Mesenchymal stem cell (in vitro differentiated cells and primary cell): ENCODE results near the gene CTAGE9.
A peak's percentile ranks its signal among the peaks of the same experiment; 100 is the strongest.

ENCODE experiments used
- DNase-seq: peaks from one replicate; pipeline ENCODE4 v3.0.0-alpha.2; 2013
- H2AFZ ChIP-seq: one replicate; pipeline ENCODE4 v1.6.1; 2013; ENCODE audit warnings: low read depth, mild to moderate bottlenecking, control low read depth, inconsistent platforms, low read length, moderate library complexity
- H2AK5ac ChIP-seq: 2 replicates; pipeline ENCODE4 v1.6.1; 2013; ENCODE audit warnings: low read length, moderate library complexity, mild to moderate bottlenecking, inconsistent platforms; ENCODE audit not compliant: severe bottlenecking
- H2BK120ac ChIP-seq: one replicate; pipeline ENCODE4 v1.6.1; 2013; ENCODE audit warnings: low read depth, mild to moderate bottlenecking, inconsistent platforms, low read length, moderate library complexity
- H2BK12ac ChIP-seq, 2 experiments: one replicate each; pipeline ENCODE4 v1.6.1; 2013; ENCODE audit warnings: inconsistent platforms in 2 of 2, low read length in 2 of 2, mild to moderate bottlenecking in 2 of 2, moderate library complexity in 2 of 2, control low read depth in 1 of 2
- H2BK15ac ChIP-seq: one replicate; pipeline ENCODE4 v1.6.1; 2013; ENCODE audit warnings: mild to moderate bottlenecking, low read depth, inconsistent platforms; ENCODE audit not compliant: poor library complexity, severe bottlenecking
- H2BK5ac ChIP-seq: 2 replicates; pipeline ENCODE4 v1.6.1; 2013; ENCODE audit warnings: low read depth, mild to moderate bottlenecking, low read length, control low read depth, inconsistent platforms; ENCODE audit not compliant: poor library complexity, severe bottlenecking
- H3K14ac ChIP-seq, 2 experiments: one replicate each; pipeline ENCODE4 v1.6.1; 2013; ENCODE audit warnings: inconsistent platforms in 2 of 2, low read length in 2 of 2, control low read depth in 1 of 2, mild to moderate bottlenecking in 1 of 2, moderate library complexity in 1 of 2
- H3K18ac ChIP-seq, 2 experiments: one replicate each; pipeline ENCODE4 v1.6.1; 2013; ENCODE audit warnings: inconsistent platforms in 2 of 2, low read length in 2 of 2, control low read depth in 1 of 2, low read depth in 1 of 2, mild to moderate bottlenecking in 1 of 2
- H3K23ac ChIP-seq, 2 experiments: one replicate each; pipeline ENCODE4 v1.6.1; 2013; ENCODE audit warnings: inconsistent platforms in 2 of 2, low read length in 2 of 2, mild to moderate bottlenecking in 2 of 2, moderate library complexity in 2 of 2, control low read depth in 1 of 2
- H3K27ac ChIP-seq: 2 replicates; pipeline ENCODE4 v1.5.1; 2013; ENCODE audit warnings: mild to moderate bottlenecking, moderate library complexity, low read length, control low read depth, inconsistent platforms; ENCODE audit not compliant: poor library complexity, severe bottlenecking
- H3K27me3 ChIP-seq, 2 experiments: 2 replicates each; pipeline versions ENCODE4 v1.6.1 to v1.7.0; 2013; ENCODE audit warnings: low read length in 2 of 2, mild to moderate bottlenecking in 2 of 2, moderate library complexity in 2 of 2, control low read depth in 1 of 2, inconsistent platforms in 1 of 2; ENCODE audit not compliant: control insufficient read depth in 1 of 2, insufficient read depth in 1 of 2
- H3K36me3 ChIP-seq, 2 experiments: 2 replicates each; pipeline versions ENCODE4 v1.6.1 to v1.7.0; 2013; ENCODE audit warnings: low read length in 2 of 2, control low read depth in 1 of 2, inconsistent platforms in 1 of 2, low read depth in 1 of 2, mild to moderate bottlenecking in 1 of 2; ENCODE audit not compliant: insufficient read depth in 2 of 2, control insufficient read depth in 1 of 2
- H3K4ac ChIP-seq, 2 experiments: one replicate each; pipeline ENCODE4 v1.6.1; 2013; ENCODE audit warnings: inconsistent platforms in 2 of 2, low read length in 2 of 2, mild to moderate bottlenecking in 2 of 2, moderate library complexity in 2 of 2, control low read depth in 1 of 2, low read depth in 1 of 2
- H3K4me1 ChIP-seq: 2 replicates; pipeline ENCODE4 v1.6.1; 2013; ENCODE audit warnings: low read depth, low read length, control low read depth; ENCODE audit not compliant: control insufficient read depth, insufficient read depth
- H3K4me2 ChIP-seq: 2 replicates; pipeline ENCODE4 v1.6.1; 2013; ENCODE audit warnings: low read length, mild to moderate bottlenecking, inconsistent platforms; ENCODE audit not compliant: poor library complexity, severe bottlenecking
- H3K4me3 ChIP-seq, 2 experiments: 2 replicates each; pipeline versions ENCODE4 v1.5.1 to v1.7.0; 2013; ENCODE audit warnings: low read length in 2 of 2, mild to moderate bottlenecking in 2 of 2, control low read depth in 1 of 2, low read depth in 1 of 2; ENCODE audit not compliant: insufficient read depth in 1 of 2
- H3K79me1 ChIP-seq: replicated peaks from 2 replicates; pipeline ENCODE4 v1.6.1; 2013; ENCODE audit warnings: mild to moderate bottlenecking, control low read depth, low read length, inconsistent platforms; ENCODE audit not compliant: poor library complexity, severe bottlenecking
- H3K9ac ChIP-seq: 2 replicates; pipeline ENCODE4 v1.7.0; 2013; ENCODE audit warnings: mild to moderate bottlenecking, low read length, moderate library complexity
- H3K9me3 ChIP-seq: 2 replicates; pipeline ENCODE4 v1.7.0; 2013; ENCODE audit warnings: mild to moderate bottlenecking, low read length; ENCODE audit not compliant: control insufficient read depth
- H4K8ac ChIP-seq: one replicate; pipeline ENCODE4 v1.6.1; 2013; ENCODE audit warnings: inconsistent platforms, mild to moderate bottlenecking, low read length, moderate library complexity
- H4K91ac ChIP-seq: one replicate; pipeline ENCODE4 v1.6.1; 2013; ENCODE audit warnings: mild to moderate bottlenecking, low read length, inconsistent platforms
- WGBS: methylation state at CpG from one replicate; pipeline ENCODE4 v1.1.7; 2013; ENCODE audit warnings: mixed read lengths; 5-methylcytosine and 5-hydroxymethylcytosine counted together

Gene CTAGE9

GRCh38 chr6:131747821-131748353 is 37.1 kb upstream of the CTAGE9 start:
- Histone ChIP-seq H3K36me3 (no peaks in the 10 kb centered on the region), H3K4ac (no peak overlapping the region), H3K27me3 (no peaks in the 10 kb centered on the region), H3K4me3 (no peak overlapping the region), H3K9me3 (no peaks in the 10 kb centered on the region), H3K79me1 (no peaks in the 10 kb centered on the region), H2BK5ac (no peak overlapping the region), H2BK12ac (no peak overlapping the region), H2BK120ac (no peak overlapping the region), H2AFZ (no peak overlapping the region), H2BK15ac (no peak overlapping the region), H4K8ac (no peak overlapping the region), H3K9ac (no peak overlapping the region), H4K91ac (no peak overlapping the region), H3K4me2 (no peak overlapping the region), H3K4me1 (no peaks in the 10 kb centered on the region), H2AK5ac (no peak overlapping the region), H3K18ac (peak overlapping the region in 1 of 2 experiments; percentile 21), H3K23ac (no peak overlapping the region), H3K27ac (no peak overlapping the region), H3K14ac (no peak overlapping the region)
- peak; percentile 31 for DNase-seq
- 55% methylated on average over 7 of the region's 7 CpGs for WGBS

GRCh38 chr6:131745476-131745875 is 34.7 kb upstream of the CTAGE9 start:
- no peak overlapping the region for H3K14ac ChIP-seq
- no peak overlapping the region for H3K18ac ChIP-seq
- no peak overlapping the region for H4K8ac ChIP-seq
- H2BK5ac ChIP-seq = no peak overlapping the region
- H2BK12ac ChIP-seq = no peak overlapping the region
- H3K79me1 ChIP-seq = no peaks in the 10 kb centered on the region
- H3K9me3 ChIP-seq = no peaks in the 10 kb centered on the region
- H4K91ac ChIP-seq = no peak overlapping the region
- no peaks in the 10 kb centered on the region for H3K27me3 ChIP-seq
- H3K4me1 ChIP-seq = no peaks in the 10 kb centered on the region
- H3K4me3 ChIP-seq = no peak overlapping the region
- no peak overlapping the region for H2BK15ac ChIP-seq
- no peak overlapping the region for H3K23ac ChIP-seq
- no peak overlapping the region for H3K4ac ChIP-seq
- no peak overlapping the region for H2AK5ac ChIP-seq
- H3K36me3 ChIP-seq = no peaks in the 10 kb centered on the region
- H2AFZ ChIP-seq = no peak overlapping the region
- H3K27ac ChIP-seq = no peak overlapping the region
- DNase-seq = no peak
- no peak overlapping the region for H3K9ac ChIP-seq
- H3K4me2 ChIP-seq = no peak overlapping the region
- H2BK120ac ChIP-seq = no peak overlapping the region
- 100% methylated on average over 5 of the region's 5 CpGs for WGBS

DNA sequence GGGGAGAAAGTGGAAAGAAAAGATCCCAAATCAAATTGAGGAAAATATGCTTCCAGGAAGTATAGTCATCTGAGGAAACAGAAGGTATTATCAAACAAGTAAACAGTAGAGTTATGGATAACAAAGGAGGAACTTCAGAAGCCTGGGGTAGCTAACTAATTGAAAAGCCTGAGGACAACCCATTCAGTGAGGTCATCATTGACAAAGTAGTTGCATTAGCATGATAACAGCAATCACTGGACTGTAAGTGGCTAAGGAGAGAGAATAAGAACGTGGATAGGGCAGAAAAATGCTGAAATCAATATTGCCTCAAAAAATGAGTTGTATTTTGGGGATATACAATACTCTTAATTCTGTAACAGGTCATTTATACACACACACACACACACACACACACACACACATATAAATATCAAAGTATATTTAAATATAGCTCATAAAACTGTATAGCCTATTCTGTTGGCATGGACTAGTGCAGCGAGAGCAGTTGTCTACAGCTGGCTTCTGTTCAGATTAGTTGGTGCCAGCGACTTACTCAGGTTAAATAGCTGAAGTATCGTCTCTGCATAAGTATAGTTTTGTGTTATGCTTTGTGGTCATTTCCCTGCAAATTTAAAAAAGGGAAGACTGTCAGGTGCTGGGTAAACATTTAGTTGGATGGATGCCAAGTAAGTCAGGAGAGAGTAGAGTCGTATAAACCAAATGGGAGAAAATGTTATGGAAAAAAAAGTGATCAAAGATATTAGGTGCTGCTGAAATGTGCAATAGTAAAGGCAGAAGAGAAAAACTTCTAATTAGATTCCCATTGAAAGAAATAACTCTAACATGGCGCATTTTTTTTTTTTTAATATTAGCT is 33.8 kb upstream of the CTAGE9 start:
- no peak overlapping the region for H2BK5ac ChIP-seq
- no peaks in the 10 kb centered on the region for H3K9me3 ChIP-seq
- no peak overlapping the region for H4K91ac ChIP-seq
- H3K18ac ChIP-seq = no peak overlapping the region
- no peak overlapping the region for H3K23ac ChIP-seq
- no peak overlapping the region for H3K27ac ChIP-seq
- no peaks in the 10 kb centered on the region for H3K36me3 ChIP-seq
- H4K8ac ChIP-seq = no peak overlapping the region
- H3K4me3 ChIP-seq = no peak overlapping the region
- H2BK120ac ChIP-seq = no peak overlapping the region
- no peak overlapping the region for H3K4ac ChIP-seq
- H3K4me2 ChIP-seq = no peak overlapping the region
- DNase-seq = no peak
- peaks cover 1% of the 10 kb centered on the region for H3K4me1 ChIP-seq
- no peaks in the 10 kb centered on the region for H3K79me1 ChIP-seq
- no peak overlapping the region for H3K14ac ChIP-seq
- no peak overlapping the region for H2BK12ac ChIP-seq
- H2BK15ac ChIP-seq = no peak overlapping the region
- no peaks in the 10 kb centered on the region for H3K27me3 ChIP-seq
- H3K9ac ChIP-seq = no peak overlapping the region
- H2AK5ac ChIP-seq = no peak overlapping the region
- H2AFZ ChIP-seq = no peak overlapping the region
- WGBS = 87% methylated on average over 5 of the region's 6 CpGs

DNA sequence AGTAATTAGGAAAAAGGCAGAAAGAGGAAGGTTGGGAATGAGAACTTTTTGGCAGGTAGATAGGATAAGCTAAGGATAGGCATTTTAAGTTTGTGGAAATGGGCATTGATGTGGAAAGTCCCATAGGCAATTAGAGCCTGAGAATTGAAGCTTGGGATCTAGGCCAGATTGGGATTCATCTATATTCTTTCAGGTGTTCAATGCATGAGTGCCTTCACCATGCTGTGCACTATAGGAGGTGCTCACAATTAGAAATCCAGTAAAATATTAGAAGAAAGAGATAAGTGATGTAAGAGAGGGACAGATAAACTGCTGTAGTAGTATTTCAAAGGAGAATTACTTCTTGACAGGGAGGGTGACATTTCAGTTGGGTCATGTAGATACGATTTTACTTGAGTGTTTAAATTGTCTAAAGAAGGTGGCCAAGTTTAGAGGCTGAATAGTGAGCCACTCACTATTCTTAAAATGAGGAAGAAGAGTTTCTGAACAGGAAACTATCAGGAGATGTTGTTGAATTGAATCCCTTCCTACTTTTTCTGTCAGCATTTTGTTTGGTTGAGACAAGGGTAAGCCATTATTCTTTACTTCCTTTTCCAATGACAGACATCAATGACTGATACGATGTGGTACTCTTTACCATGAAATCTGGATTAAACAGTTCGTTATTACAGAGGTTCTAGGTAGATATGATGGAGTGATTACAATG is 31.0 kb upstream of the CTAGE9 start:
- WGBS = 86% methylated on average over 3 of the region's 3 CpGs
- DNase-seq = no peak
- Histone ChIP-seq H3K27me3 (no peaks in the 10 kb centered on the region), H2BK5ac (no peak overlapping the region), H3K9me3 (no peaks in the 10 kb centered on the region), H3K14ac (no peak overlapping the region), H3K9ac (no peak overlapping the region), H4K91ac (no peak overlapping the region), H3K23ac (no peak overlapping the region), H2AK5ac (no peak overlapping the region), H3K79me1 (no peaks in the 10 kb centered on the region), H3K4ac (no peak overlapping the region), H3K4me1 (peaks cover 1% of the 10 kb centered on the region), H4K8ac (no peak overlapping the region), H2BK12ac (no peak overlapping the region), H3K4me2 (no peak overlapping the region), H3K4me3 (no peak overlapping the region), H2BK15ac (no peak overlapping the region), H3K36me3 (no peaks in the 10 kb centered on the region), H2BK120ac (no peak overlapping the region), H3K18ac (no peak overlapping the region), H2AFZ (no peak overlapping the region), H3K27ac (no peak overlapping the region)
